Endothelial cell of umbilical vein (primary cell): ENCODE measurements around the gene CFAP68. TPM values are rescaled to one million over a fixed set of nuclear protein-coding genes. Genes with fewer than 3 reads are reported as not detected.

Experiments
- BruUV-seq: library from RNA; stranded (reverse); fragments of 400-500 nt; replicated peaks from 2 replicates; lab custom pipeline; 2021; lab: Mats Ljungman, UMichigan
- CTCF ChIA-PET: fragments of 300-600, 350-600 bp; sonication (Branson Sonifier 250); formaldehyde crosslinking; loops from one replicate; lab custom pipeline; 2021; ENCODE audit warnings: antibody characterized with exemption, inconsistent platforms; lab: Charles Lee
- POLR2A ChIA-PET: fragments of 300-600, 350-600 bp; sonication (Branson Sonifier 250); formaldehyde crosslinking; loops from one replicate; lab custom pipeline; 2021; ENCODE audit warnings: antibody characterized with exemption, inconsistent platforms; lab: Charles Lee
- DNase-seq: peaks from one replicate; pipeline ENCODE4 v3.0.0-alpha.2; 2011; ENCODE audit warnings: low read depth, low spot score
- FAIRE-seq: peaks from 2 replicates; lab custom pipeline; 2011; peaks lifted over from hg19 to GRCh38; lab: Jason Lieb, UNC
- H2AFZ ChIP-seq: 2 replicates; pipeline ENCODE4 v1.6.0; 2012; ENCODE audit warnings: low read depth, low read length, control low read depth, inconsistent platforms
- H3K27ac ChIP-seq: 2 replicates; pipeline ENCODE4 v1.5.1; 2011; ENCODE audit warnings: low read depth, mild to moderate bottlenecking, control low read depth, low read length, moderate library complexity; ENCODE audit not compliant: insufficient read depth
- H3K27me3 ChIP-seq, 2 experiments: 2 replicates each; pipeline versions ENCODE4 v1.6.0 to v1.6.1; 2011; ENCODE audit warnings: low read length in 2 of 2, mixed read lengths in 1 of 2; ENCODE audit not compliant: control insufficient read depth in 2 of 2, insufficient read depth in 2 of 2
- H3K36me3 ChIP-seq, 2 experiments: 2 replicates in 1 of 2; 3 replicates in 1 of 2; pipeline ENCODE4 v1.5.1; 2011; ENCODE audit warnings: low read length in 2 of 2, mild to moderate bottlenecking in 1 of 2, moderate library complexity in 1 of 2; ENCODE audit not compliant: control insufficient read depth in 2 of 2, insufficient read depth in 2 of 2; ENCODE audit errors: extremely low read depth in 1 of 2
- H3K4me1 ChIP-seq: 3 replicates; pipeline ENCODE4 v1.5.1; 2011; ENCODE audit warnings: mild to moderate bottlenecking, low read length; ENCODE audit not compliant: control insufficient read depth, insufficient read depth; ENCODE audit errors: extremely low read depth
- H3K4me2 ChIP-seq: 2 replicates; pipeline ENCODE4 v1.6.1; 2011; ENCODE audit warnings: low read length, control low read depth, mixed read lengths; ENCODE audit not compliant: insufficient read depth
- H3K4me3 ChIP-seq, 3 experiments: fragments of 200-600 bp in 1 of 3; sonication (generic), shearing (Covaris generic) in 1 of 3; replicated peaks in 1 of 3; 2 replicates each; pipeline ENCODE4 v1.5.1; 2011 to 2016; ENCODE audit warnings: control low read depth in 3 of 3, low read length in 3 of 3, mild to moderate bottlenecking in 2 of 3, inconsistent platforms in 1 of 3, low read depth in 1 of 3, moderate library complexity in 1 of 3; ENCODE audit not compliant: insufficient read depth in 1 of 3
- H3K79me2 ChIP-seq: 2 replicates; pipeline ENCODE4 v1.6.0; 2012; ENCODE audit warnings: low read length, inconsistent platforms; ENCODE audit not compliant: control insufficient read depth, insufficient read depth
- H3K9ac ChIP-seq: replicated peaks from 2 replicates; pipeline ENCODE3; 2011; ENCODE audit warnings: low read length, control low read depth; ENCODE audit not compliant: insufficient read depth; ENCODE audit errors: extremely low read depth
- H3K9me1 ChIP-seq: replicated peaks from 3 replicates; pipeline ENCODE4 v1.6.0; 2011; ENCODE audit warnings: mild to moderate bottlenecking, low read length; ENCODE audit not compliant: control insufficient read depth, insufficient read depth; ENCODE audit errors: extremely low read depth
- H3K9me3 ChIP-seq: replicated peaks from 2 replicates; pipeline ENCODE4 v1.5.1; 2012; ENCODE audit warnings: low read length, inconsistent platforms; ENCODE audit not compliant: control insufficient read depth, insufficient read depth
- H4K20me1 ChIP-seq: replicated peaks from 2 replicates; pipeline ENCODE3; 2011; ENCODE audit warnings: mild to moderate bottlenecking, low read length; ENCODE audit not compliant: control insufficient read depth, insufficient read depth; ENCODE audit errors: extremely low read depth
- CTCF ChIP-seq, 2 donors: IDR thresholded peaks; 1 replicate in 1 of 2; 2 replicates in 1 of 2; pipeline ENCODE4 v1.5.1; 2011; ENCODE audit warnings: low read length in 2 of 2, mild to moderate bottlenecking in 2 of 2, moderate library complexity in 2 of 2, control low read depth in 1 of 2, inconsistent platforms in 1 of 2, low read depth in 1 of 2; ENCODE audit not compliant: insufficient read depth in 1 of 2; ENCODE audit errors: extremely low read depth in 1 of 2
- EZH2 ChIP-seq: IDR thresholded peaks from 2 replicates; pipeline ENCODE4 v1.6.1; 2012; ENCODE audit warnings: borderline replicate concordance, low read depth, mild to moderate bottlenecking, moderate library complexity, low read length, inconsistent platforms; ENCODE audit not compliant: severe bottlenecking
- FOS ChIP-seq: IDR thresholded peaks from 2 replicates; pipeline ENCODE4 v1.6.1; 2011; ENCODE audit warnings: mild to moderate bottlenecking, low read length, moderate library complexity, borderline replicate concordance; ENCODE audit not compliant: insufficient read depth
- GATA2 ChIP-seq: IDR thresholded peaks from 2 replicates; pipeline ENCODE4 v1.7.0; 2011; ENCODE audit warnings: low read depth, mild to moderate bottlenecking, moderate library complexity, mixed read lengths, low read length; ENCODE audit not compliant: insufficient read length, insufficient read depth
- JUN ChIP-seq: IDR thresholded peaks from 2 replicates; pipeline ENCODE4 v1.6.1; 2011; ENCODE audit warnings: borderline replicate concordance, low read depth; ENCODE audit not compliant: insufficient read length, insufficient read depth
- MAX ChIP-seq: IDR thresholded peaks from 2 replicates; pipeline ENCODE4 v1.6.1; 2011; ENCODE audit not compliant: insufficient read depth, insufficient read length
- MYC ChIP-seq: IDR thresholded peaks from one replicate; pipeline ENCODE4 v1.6.1; 2011; ENCODE audit warnings: mild to moderate bottlenecking, low read depth, low read length
- POLR2A ChIP-seq: IDR thresholded peaks from 2 replicates; pipeline ENCODE4 v1.6.1; 2012; ENCODE audit warnings: low read depth, mild to moderate bottlenecking, control low read depth, low read length
- POLR2AphosphoS5 ChIP-seq: IDR thresholded peaks from 2 replicates; pipeline ENCODE4 v1.6.1; 2012; ENCODE audit warnings: low read depth, mild to moderate bottlenecking, control low read depth, low read length, moderate library complexity; ENCODE audit not compliant: insufficient read depth
- dilution Hi-C: fragments of 300-500 bp; cut with MboI; formaldehyde crosslinking; loops from one replicate; pipeline ENCODE4 v1.15.0; 2019; ENCODE audit warnings: low sequenced_read_pairs; ENCODE audit not compliant: extremely low pct_ligation_motif_present
- intact Hi-C: fragments of 100-400 bp; cut with micrococcal nuclease; formaldehyde crosslinking; loops from one replicate; pipeline ENCODE4 v1.10.0; 2022
- polyA plus RNA-seq, 4 experiments: library from polyadenylated mRNA; depleted of rRNA in 3 of 4; stranded (reverse) in 3 of 4; unstranded in 1 of 4; fragments of >200 nt; gene quantifications; 2 replicates each; pipeline versions ENCODE4 v1.2.1 to v1.2.3, GENCODE V29; 2011 to 2012; ENCODE audit warnings: missing spikeins in 1 of 4
- total RNA-seq: library from RNA; stranded (reverse); gene quantifications from 2 replicates; pipeline ENCODE4 v1.2.3, GENCODE V29; 2021

Gene CFAP68
- total and polyA plus RNA-seq, 2 donors (not counting 3 experiments of a cell fraction or from before 2014, with no cell fraction given): 7.4 to 10.6 TPM

GRCh38 chr11:111846636-111847035, 32.7 kb upstream of the CFAP68 start:
- TF ChIP-seq EZH2 (no peak), FOS (peak; percentile 47), MAX (no peak)
- no peaks in the 10 kb centered on the region for H4K20me1 ChIP-seq
- H3K27ac ChIP-seq: no peak overlapping the region
- intact Hi-C loops (no loop called here), dilution Hi-C loops (no loop called here)
- no peak overlapping the region for H3K9ac ChIP-seq
- H3K9me1 ChIP-seq: no peaks in the 10 kb centered on the region
- no peak overlapping the region for H2AFZ ChIP-seq
- BruUV-seq: no TSS peak
- ChIA-PET CTCF (interaction anchor here (0.8 to 3.1 kb wide), 15 partner anchors 13 to 282 kb away, joined by 3 to 16 read pairs (median 4); partner anchors contain the start of genes ALG9 and PPP2R1B), POLR2A (interaction anchor here (0.6 to 1.1 kb wide), 3 partner anchors 25 to 280 kb away, joined by 3 read pairs; partner anchors contain the start of gene ALG9)
- H3K4me1 ChIP-seq: peaks cover 14% of the 10 kb centered on the region
- H3K4me2 ChIP-seq: no peak overlapping the region
- H3K79me2 ChIP-seq: no peaks in the 10 kb centered on the region
- DNase-seq: peak; percentile 55
- H3K4me3 ChIP-seq: no peak overlapping the region
- H3K27me3 ChIP-seq: no peaks in the 10 kb centered on the region
- H3K36me3 ChIP-seq: peaks cover 0 to 2% of the 10 kb centered on the region in 2 experiments
- H3K9me3 ChIP-seq: no peaks in the 10 kb centered on the region
- peak; percentile 43 for FAIRE-seq

GRCh38 chr11:111849631-111850030, 29.7 kb upstream of the CFAP68 start:
- H3K4me2 ChIP-seq: no peak overlapping the region
- H3K9me3 ChIP-seq: no peaks in the 10 kb centered on the region
- H3K36me3 ChIP-seq: peaks cover 0 to 5% of the 10 kb centered on the region in 2 experiments
- H3K4me1 ChIP-seq: peaks cover 14% of the 10 kb centered on the region
- no peaks in the 10 kb centered on the region for H3K27me3 ChIP-seq
- dilution Hi-C loops (no loop called here), intact Hi-C loops (no loop called here)
- no peak overlapping the region for H3K4me3 ChIP-seq
- no peak overlapping the region for H3K27ac ChIP-seq
- no TSS peak for BruUV-seq
- ChIA-PET POLR2A (no interaction called here), CTCF (interaction anchor here (1.1 kb wide), 1 partner anchor 8 kb away, joined by 4 read pairs; no protein-coding TSS in a partner anchor)
- H3K79me2 ChIP-seq: no peaks in the 10 kb centered on the region
- H4K20me1 ChIP-seq: no peaks in the 10 kb centered on the region
- FAIRE-seq: no peak
- no peaks in the 10 kb centered on the region for H3K9me1 ChIP-seq
- H3K9ac ChIP-seq: no peak overlapping the region
- DNase-seq: no peak
- H2AFZ ChIP-seq: no peak overlapping the region
- no peak for TF ChIP-seq MYC
- TF ChIP-seq JUN: no peak
- TF ChIP-seq POLR2AphosphoS5: no peak
- TF ChIP-seq CTCF (IDR thresholded peaks at IDR 0.05; ENCODE audit: extremely low read depth in 1 of 2, insufficient read depth in 1 of 2, low read depth in 1 of 2, low read length in 2 of 2): no peak
- no peak for TF ChIP-seq GATA2
- no peak for TF ChIP-seq FOS
- no peak for TF ChIP-seq POLR2A
- no peak for TF ChIP-seq MAX
- TF ChIP-seq EZH2: no peak
